CD14-positive monocyte (primary cell): Measurements from ENCODE around the gene MAP2. TPM values are rescaled to one million over a fixed set of nuclear protein-coding genes. Genes with fewer than 3 reads are reported as not detected.

Source experiments
- DNase-seq, 3 donors: peaks; one replicate each; pipeline ENCODE4 v3.0.0-alpha.2; 2011 to 2022
- H2AFZ ChIP-seq: 2 replicates; pipeline ENCODE4 v1.6.0; 2012; ENCODE audit warnings: mild to moderate bottlenecking, low read depth, low read length, inconsistent platforms; ENCODE audit not compliant: insufficient read depth, poor library complexity, severe bottlenecking
- H3K27ac ChIP-seq, 2 donors: 1 replicate in 1 of 2; 2 replicates in 1 of 2; pipeline ENCODE4 v1.5.1; 2012 to 2013; ENCODE audit warnings: low read length in 2 of 2, control low read depth in 1 of 2, inconsistent platforms in 1 of 2, low read depth in 1 of 2, mild to moderate bottlenecking in 1 of 2
- H3K27me3 ChIP-seq, 2 donors: one replicate each; pipeline versions ENCODE4 v1.6.0 to v1.6.1; 2011 to 2013; ENCODE audit warnings: low read length in 2 of 2; ENCODE audit not compliant: control insufficient read depth in 2 of 2, insufficient read depth in 2 of 2
- H3K36me3 ChIP-seq, 2 donors: replicated peaks in 1 of 2; 1 replicate in 1 of 2; 2 replicates in 1 of 2; pipeline versions ENCODE4 v1.5.1 to v1.6.1; 2012 to 2013; ENCODE audit warnings: low read length in 2 of 2, control low read depth in 1 of 2, inconsistent platforms in 1 of 2, mild to moderate bottlenecking in 1 of 2; ENCODE audit not compliant: insufficient read depth in 2 of 2, control insufficient read depth in 1 of 2
- H3K4me1 ChIP-seq, 2 donors: 1 replicate in 1 of 2; 2 replicates in 1 of 2; pipeline versions ENCODE4 v1.5.1 to v1.6.1; 2012 to 2013; ENCODE audit warnings: low read length in 2 of 2, control low read depth in 1 of 2, inconsistent platforms in 1 of 2, mild to moderate bottlenecking in 1 of 2, moderate library complexity in 1 of 2; ENCODE audit not compliant: insufficient read depth in 2 of 2, control insufficient read depth in 1 of 2
- H3K4me2 ChIP-seq: replicated peaks from 2 replicates; pipeline ENCODE3; 2012; ENCODE audit warnings: low read length, moderate library complexity, mild to moderate bottlenecking; ENCODE audit not compliant: poor library complexity, severe bottlenecking; ENCODE audit errors: extremely low read depth
- H3K4me3 ChIP-seq, 3 experiments: fragments of 200-600 bp in 1 of 3; sonication (generic) in 1 of 3; replicated peaks in 1 of 3; 1 replicate in 2 of 3; 2 replicates in 1 of 3; pipeline ENCODE4 v1.5.1; 2011 to 2013; ENCODE audit warnings: low read length in 3 of 3, mild to moderate bottlenecking in 3 of 3, control low read depth in 2 of 3, low read depth in 2 of 3, inconsistent platforms in 1 of 3, moderate library complexity in 1 of 3
- H3K79me2 ChIP-seq: 2 replicates; pipeline ENCODE4 v1.6.0; 2012; ENCODE audit warnings: mild to moderate bottlenecking, control low read depth, inconsistent platforms, low read length, moderate library complexity; ENCODE audit not compliant: insufficient read depth
- H3K9ac ChIP-seq: 2 replicates; pipeline ENCODE4 v1.6.0; 2017; ENCODE audit warnings: low read length, mild to moderate bottlenecking; ENCODE audit not compliant: insufficient read depth, poor library complexity, severe bottlenecking
- H3K9me3 ChIP-seq, 2 donors: replicated peaks in 1 of 2; 1 replicate in 1 of 2; 2 replicates in 1 of 2; pipeline versions ENCODE4 v1.5.1 to v1.6.1; 2012 to 2013; ENCODE audit warnings: low read length in 2 of 2, control low read depth in 1 of 2; ENCODE audit not compliant: control insufficient read depth in 1 of 2, insufficient read depth in 1 of 2
- H4K20me1 ChIP-seq: 2 replicates; pipeline ENCODE4 v1.6.0; 2012; ENCODE audit warnings: mild to moderate bottlenecking, low read length, control low read depth, moderate library complexity; ENCODE audit not compliant: insufficient read depth
- H3K27ac Mint-ChIP-seq, 7 donors: one replicate each; pipeline ENCODE4 v1.8.0; 2020; ENCODE audit warnings: mild to moderate bottlenecking in 7 of 7, mixed read lengths in 7 of 7, moderate library complexity in 6 of 7, inconsistent platforms in 2 of 7
- H3K27me3 Mint-ChIP-seq, 3 donors: one replicate each; pipeline ENCODE4 v1.8.0; 2021 to 2022; ENCODE audit warnings: low read depth in 3 of 3, mild to moderate bottlenecking in 3 of 3, mixed read lengths in 3 of 3, moderate library complexity in 3 of 3, inconsistent platforms in 1 of 3
- H3K36me3 Mint-ChIP-seq, 2 donors: one replicate each; pipeline ENCODE4 v1.8.0; 2020; ENCODE audit warnings: mixed read lengths in 2 of 2, inconsistent platforms in 1 of 2, mild to moderate bottlenecking in 1 of 2
- H3K4me1 Mint-ChIP-seq: one replicate; pipeline ENCODE4 v1.8.0; 2020; ENCODE audit warnings: mild to moderate bottlenecking, mixed read lengths
- H3K4me3 Mint-ChIP-seq, 2 donors: one replicate each; pipeline ENCODE4 v1.8.0; 2020; ENCODE audit warnings: mild to moderate bottlenecking in 2 of 2, mixed read lengths in 2 of 2, moderate library complexity in 1 of 2
- H3K9me3 Mint-ChIP-seq, 7 donors: one replicate each; pipeline ENCODE4 v1.8.0; 2020 to 2022; ENCODE audit warnings: mixed read lengths in 7 of 7, mild to moderate bottlenecking in 6 of 7, moderate library complexity in 6 of 7, inconsistent platforms in 2 of 7
- CTCF ChIP-seq: fragments of 200-600 bp; IDR thresholded peaks from one replicate; pipeline ENCODE4 v1.8.0; 2022; ENCODE audit warnings: antibody characterized with exemption, mild to moderate bottlenecking
- WGBS: methylation state at CpG from one replicate; pipeline ENCODE4 v1.1.5; 2013; ENCODE audit warnings: missing lambda C conversion rate; ENCODE audit not compliant: insufficient coverage; 5-methylcytosine and 5-hydroxymethylcytosine counted together
- intact Hi-C, 2 donors: fragments of 100-400 bp; cut with micrococcal nuclease; formaldehyde crosslinking; loops; one replicate each; pipeline versions ENCODE4 v1.15.0 to v1.15.1; 2023
- polyA plus RNA-seq, 3 donors: library from polyadenylated mRNA; depleted of rRNA in 1 of 3; unstranded in 2 of 3; stranded (reverse) in 1 of 3; fragments of 300-500 nt in 2 of 3; fragments of >200 nt in 1 of 3; fragmentation: Illumina TruSeq in 2 of 3; gene quantifications; 1 replicate in 2 of 3; 2 replicates in 1 of 3; pipeline ENCODE4 v1.2.3, GENCODE V29; 2012 to 2021

MAP2 gene
- polyA plus RNA-seq, 3 donors = not detected

GRCh38 chr2:209473930-209474419, 50.1 kb downstream of the MAP2 start:
- Histone ChIP-seq H2AFZ (no peak overlapping the region), H3K4me3 (no peak overlapping the region), H4K20me1 (no peaks in the 10 kb centered on the region), H3K36me3 (no peaks in the 10 kb centered on the region), H3K9me3 (no peaks in the 10 kb centered on the region), H3K27ac (no peak overlapping the region), H3K9ac (no peak overlapping the region), H3K27me3 (no peaks in the 10 kb centered on the region), H3K4me2 (no peak overlapping the region), H3K79me2 (no peaks in the 10 kb centered on the region), H3K4me1 (peaks cover 13 to 14% of the 10 kb centered on the region in 2 donors)
- intact Hi-C loops = no loop called here
- H3K4me3 Mint-ChIP-seq = no peak overlapping the region
- H3K27ac Mint-ChIP-seq = no peak overlapping the region
- DNase-seq = no peak
- peaks cover 14% of the 10 kb centered on the region for H3K4me1 Mint-ChIP-seq
- no peaks in the 10 kb centered on the region for H3K36me3 Mint-ChIP-seq
- peaks cover 0 to 1% (median 0%) of the 10 kb centered on the region in 7 donors for H3K9me3 Mint-ChIP-seq
- no CpG with 5 or more reads among the region's 3 CpGs for WGBS
- H3K27me3 Mint-ChIP-seq = peaks cover 0 to 3% (median 2%) of the 10 kb centered on the region in 3 donors
- no peak for TF ChIP-seq CTCF

DNA sequence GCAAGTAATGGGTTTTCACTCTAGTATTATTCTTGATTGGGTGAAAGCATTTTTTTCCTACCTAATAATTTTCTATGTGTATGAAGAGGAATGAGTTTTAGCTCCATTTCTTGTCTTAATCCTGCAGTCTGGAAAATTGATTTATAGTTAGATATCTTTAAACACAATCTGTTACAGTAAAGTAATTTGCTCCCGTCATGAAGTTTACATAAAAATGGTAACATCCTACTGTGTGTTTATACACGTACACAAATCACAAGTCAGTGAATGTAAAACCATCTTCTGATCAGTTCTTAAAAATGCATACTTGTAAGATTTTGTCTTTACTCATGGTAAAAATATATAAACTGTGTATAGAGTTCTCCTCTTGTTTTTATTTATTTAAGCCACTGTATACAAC, 51.1 kb downstream of the MAP2 start:
- no CpG with 5 or more reads among the region's 2 CpGs for WGBS
- intact Hi-C loops = no loop called here
- H4K20me1 ChIP-seq = no peaks in the 10 kb centered on the region
- no peak overlapping the region for H2AFZ ChIP-seq
- H3K36me3 Mint-ChIP-seq = no peaks in the 10 kb centered on the region
- peaks cover 0 to 1% (median 0%) of the 10 kb centered on the region in 7 donors for H3K9me3 Mint-ChIP-seq
- H3K4me1 ChIP-seq = peaks cover 13 to 14% of the 10 kb centered on the region in 2 donors
- H3K27me3 ChIP-seq = no peaks in the 10 kb centered on the region
- no peaks in the 10 kb centered on the region for H3K79me2 ChIP-seq
- no peak overlapping the region for H3K27ac ChIP-seq
- H3K4me2 ChIP-seq = no peak overlapping the region
- TF ChIP-seq CTCF = no peak
- H3K4me1 Mint-ChIP-seq = peaks cover 14% of the 10 kb centered on the region
- no peak overlapping the region for H3K27ac Mint-ChIP-seq
- no peaks in the 10 kb centered on the region for H3K36me3 ChIP-seq
- no peak for DNase-seq
- no peak overlapping the region for H3K9ac ChIP-seq
- no peak overlapping the region for H3K4me3 Mint-ChIP-seq
- no peak overlapping the region for H3K4me3 ChIP-seq
- no peaks in the 10 kb centered on the region for H3K9me3 ChIP-seq
- peaks cover 2 to 5% (median 2%) of the 10 kb centered on the region in 3 donors for H3K27me3 Mint-ChIP-seq
